HCT116 (cell line): ENCODE data around the gene ATXN1. TPM values are rescaled to one million over a fixed set of nuclear protein-coding genes. Genes with fewer than 3 reads are reported as not detected.

Source experiments
- ATAC-seq: fragments of 200-7000 bp; cut with Tn5 transposase; 2 replicates; pipeline ENCODE4 v1.9.1; 2020; ENCODE audit warnings: mild to moderate bottlenecking, moderate library complexity
- BruUV-seq: library from RNA; stranded (reverse); fragments of 400-500 nt; replicated peaks from 2 replicates; lab custom pipeline; 2021; lab: Mats Ljungman, UMichigan
- CTCF ChIA-PET: fragments of 300-600 bp; sonication (Branson Sonifier 250); formaldehyde crosslinking; loops from one replicate; lab custom pipeline; 2021; ENCODE audit warnings: antibody characterized with exemption; lab: Charles Lee
- POLR2A ChIA-PET: fragments of 300-600, 350-600 bp; sonication (Branson Sonifier 250); formaldehyde crosslinking; loops from one replicate; lab custom pipeline; 2021; ENCODE audit warnings: antibody characterized with exemption; lab: Charles Lee
- RAD21 ChIA-PET, 2 experiments: fragments of 300-600 bp; sonication (Branson Sonifier 250); formaldehyde crosslinking; loops; one replicate each; lab custom pipeline; 2023; ENCODE audit warnings: low total read pairs in 2 of 2; ENCODE audit not compliant: uncharacterized antibody in 2 of 2, unreplicated experiment in 2 of 2, low non-redundant PET in 1 of 2; lab: Charles Lee
- DNase-seq: peaks from one replicate; pipeline ENCODE4 v3.0.0-alpha.2; 2010; ENCODE audit warnings: low read depth, low spot score
- H2AFZ ChIP-seq: fragments of 200-600 bp; shearing (Covaris generic), sonication (generic); 2 replicates; pipeline ENCODE4 v1.6.1; 2017; ENCODE audit warnings: low read depth, mixed run types, mixed read lengths, antibody characterized with exemption, low read length; ENCODE audit not compliant: poor library complexity, severe bottlenecking
- H3K27ac ChIP-seq: 2 replicates; pipeline ENCODE4 v1.5.1; 2012; ENCODE audit warnings: low read depth, low read length
- H3K27me3 ChIP-seq: fragments of 200-600 bp; sonication (generic); 2 replicates; pipeline ENCODE4 v1.6.1; 2016; ENCODE audit warnings: mixed run types, low read length, mixed read lengths; ENCODE audit not compliant: insufficient read depth
- H3K36me3 ChIP-seq, 2 experiments: fragments of 200-500 bp in 1 of 2; fragments of 200-600 bp in 1 of 2; sonication (Bioruptor generic) in 1 of 2; sonication (generic) in 1 of 2; 2 replicates each; pipeline versions ENCODE4 v1.5.1 to v1.6.1; 2014 to 2016; ENCODE audit warnings: low read length in 2 of 2, inconsistent platforms in 1 of 2, mixed read lengths in 1 of 2, mixed run types in 1 of 2; ENCODE audit not compliant: insufficient read depth in 2 of 2, control insufficient read depth in 1 of 2
- H3K4me1 ChIP-seq, 2 experiments: fragments of 200-600 bp in 1 of 2; sonication (generic) in 1 of 2; 2 replicates each; pipeline versions ENCODE4 v1.5.1 to v1.6.1; 2012 to 2017; ENCODE audit warnings: low read length in 2 of 2, inconsistent platforms in 1 of 2, mild to moderate bottlenecking in 1 of 2, mixed read lengths in 1 of 2, mixed run types in 1 of 2, moderate library complexity in 1 of 2; ENCODE audit not compliant: insufficient read depth in 2 of 2, control insufficient read depth in 1 of 2
- H3K4me2 ChIP-seq: fragments of 200-600 bp; sonication (generic); 2 replicates; pipeline ENCODE4 v1.6.1; 2017; ENCODE audit warnings: mixed run types, low read length, mixed read lengths
- H3K4me3 ChIP-seq, 2 experiments: fragments of 200-600 bp in 1 of 2; sonication (generic) in 1 of 2; replicated peaks in 1 of 2; 2 replicates each; pipeline ENCODE4 v1.5.1; 2011 to 2016; ENCODE audit warnings: low read length in 2 of 2, control low read depth in 1 of 2, low read depth in 1 of 2, mild to moderate bottlenecking in 1 of 2, mixed read lengths in 1 of 2, mixed run types in 1 of 2
- H3K79me2 ChIP-seq: fragments of 200-600 bp; sonication (generic); 2 replicates; pipeline ENCODE4 v1.6.1; 2017; ENCODE audit warnings: mild to moderate bottlenecking, mixed run types, low read length, moderate library complexity, mixed read lengths; ENCODE audit not compliant: insufficient read depth
- H3K9ac ChIP-seq: fragments of 200-600 bp; sonication (generic); 2 replicates; pipeline ENCODE4 v1.6.1; 2016; ENCODE audit warnings: low read length, mixed read lengths
- H3K9me2 ChIP-seq: fragments of 200-600 bp; sonication (generic), shearing (Covaris generic); 2 replicates; pipeline ENCODE4 v1.6.1; 2017; ENCODE audit warnings: mixed run types, mild to moderate bottlenecking, moderate library complexity; ENCODE audit not compliant: insufficient read depth
- H3K9me3 ChIP-seq, 2 experiments: fragments of 200-500 bp in 1 of 2; fragments of 200-600 bp in 1 of 2; sonication (Bioruptor generic) in 1 of 2; sonication (generic) in 1 of 2; 2 replicates each; pipeline ENCODE4 v1.6.1; 2014 to 2017; ENCODE audit warnings: low read length in 2 of 2, mixed read lengths in 2 of 2, inconsistent platforms in 1 of 2, low read depth in 1 of 2, mild to moderate bottlenecking in 1 of 2, mixed run types in 1 of 2, moderate library complexity in 1 of 2; ENCODE audit not compliant: control insufficient read depth in 1 of 2, insufficient read depth in 1 of 2
- H4K20me1 ChIP-seq: fragments of 200-600 bp; sonication (generic), shearing (Covaris generic); 2 replicates; pipeline ENCODE4 v1.6.1; 2017; ENCODE audit warnings: mixed run types, mild to moderate bottlenecking, moderate library complexity; ENCODE audit not compliant: insufficient read depth
- CBX3 ChIP-seq: IDR thresholded peaks from 2 replicates; pipeline ENCODE4 v1.6.1; 2012; ENCODE audit warnings: low read depth
- CEBPB ChIP-seq: IDR thresholded peaks from 2 replicates; pipeline ENCODE4 v1.6.1; 2012; ENCODE audit warnings: low read depth
- EGR1 ChIP-seq: IDR thresholded peaks from 2 replicates; pipeline ENCODE4 v1.6.1; 2012; ENCODE audit warnings: low read depth
- ELF1 ChIP-seq: IDR thresholded peaks from 2 replicates; pipeline ENCODE4 v1.6.1; 2012; ENCODE audit warnings: low read depth, borderline replicate concordance
- EZH2 ChIP-seq: fragments of 200-600 bp; sonication (generic); IDR thresholded peaks from 2 replicates; pipeline ENCODE4 v1.6.1; 2017; ENCODE audit warnings: antibody characterized with exemption, mixed run types
- POLR2A ChIP-seq: IDR thresholded peaks from 2 replicates; pipeline ENCODE4 v1.7.0; 2011; ENCODE audit warnings: borderline replicate concordance; ENCODE audit not compliant: insufficient read depth, insufficient read length; ENCODE audit errors: extremely low read depth
- SIN3A ChIP-seq: IDR thresholded peaks from 2 replicates; pipeline ENCODE4 v1.6.1; 2012; ENCODE audit warnings: low read depth
- SP1 ChIP-seq: IDR thresholded peaks from 2 replicates; pipeline ENCODE4 v1.6.1; 2012; ENCODE audit warnings: low read depth
- SRF ChIP-seq: IDR thresholded peaks from 2 replicates; pipeline ENCODE4 v1.6.1; 2012; ENCODE audit warnings: low read depth
- YY1 ChIP-seq: IDR thresholded peaks from 2 replicates; pipeline ENCODE4 v1.6.1; 2011; ENCODE audit warnings: low read length, low read depth, moderate library complexity, mild to moderate bottlenecking; ENCODE audit not compliant: insufficient replicate concordance; ENCODE audit errors: extremely low read depth
- ZFX ChIP-seq: fragments of 450-650 bp; IDR thresholded peaks from 2 replicates; pipeline ENCODE4 v1.6.1; 2017
- ZNF274 ChIP-seq: fragments of 200-500 bp; sonication (Bioruptor generic); IDR thresholded peaks from 2 replicates; pipeline ENCODE4 v1.6.1; 2014; ENCODE audit warnings: mild to moderate bottlenecking, low read depth, low read length, inconsistent platforms
- intact Hi-C: fragments of 100-400 bp; cut with micrococcal nuclease; formaldehyde crosslinking; loops from 2 replicates; pipeline ENCODE4 v1.10.0; 2022
- total RNA-seq: library from RNA; stranded (reverse); gene quantifications from one replicate; pipeline ENCODE4 v1.2.1, GENCODE V29; 2021; ENCODE audit not compliant: unreplicated experiment
- TF ChIP-seq, protein P1 (sequence below): IDR thresholded peaks from 2 replicates; pipeline ENCODE4 v1.6.1; 2012
- TF ChIP-seq, protein P2 (sequence below): IDR thresholded peaks from 2 replicates; pipeline ENCODE4 v1.6.1; 2012; ENCODE audit warnings: low read depth
- TF ChIP-seq, protein P3 (sequence below), 3 experiments: fragments of 200-600 bp in 1 of 3; sonication (generic) in 1 of 3; IDR thresholded peaks in 2 of 3; conservative IDR thresholded peaks in 1 of 3; 2 replicates each; pipeline ENCODE4 v1.5.1; 2012 to 2017; ENCODE audit warnings: low read depth in 2 of 3, low read length in 2 of 3, antibody characterized with exemption in 1 of 3, borderline replicate concordance in 1 of 3, control low read depth in 1 of 3, mild to moderate bottlenecking in 1 of 3, mixed read lengths in 1 of 3, mixed run types in 1 of 3, moderate library complexity in 1 of 3; ENCODE audit not compliant: insufficient read depth in 1 of 3
- TF ChIP-seq, protein P4 (sequence below): IDR thresholded peaks from 2 replicates; pipeline ENCODE4 v1.6.1; 2012

ATXN1 gene
- total RNA-seq, 1 experiment from 2014 or later: 21.0 TPM

DNA sequence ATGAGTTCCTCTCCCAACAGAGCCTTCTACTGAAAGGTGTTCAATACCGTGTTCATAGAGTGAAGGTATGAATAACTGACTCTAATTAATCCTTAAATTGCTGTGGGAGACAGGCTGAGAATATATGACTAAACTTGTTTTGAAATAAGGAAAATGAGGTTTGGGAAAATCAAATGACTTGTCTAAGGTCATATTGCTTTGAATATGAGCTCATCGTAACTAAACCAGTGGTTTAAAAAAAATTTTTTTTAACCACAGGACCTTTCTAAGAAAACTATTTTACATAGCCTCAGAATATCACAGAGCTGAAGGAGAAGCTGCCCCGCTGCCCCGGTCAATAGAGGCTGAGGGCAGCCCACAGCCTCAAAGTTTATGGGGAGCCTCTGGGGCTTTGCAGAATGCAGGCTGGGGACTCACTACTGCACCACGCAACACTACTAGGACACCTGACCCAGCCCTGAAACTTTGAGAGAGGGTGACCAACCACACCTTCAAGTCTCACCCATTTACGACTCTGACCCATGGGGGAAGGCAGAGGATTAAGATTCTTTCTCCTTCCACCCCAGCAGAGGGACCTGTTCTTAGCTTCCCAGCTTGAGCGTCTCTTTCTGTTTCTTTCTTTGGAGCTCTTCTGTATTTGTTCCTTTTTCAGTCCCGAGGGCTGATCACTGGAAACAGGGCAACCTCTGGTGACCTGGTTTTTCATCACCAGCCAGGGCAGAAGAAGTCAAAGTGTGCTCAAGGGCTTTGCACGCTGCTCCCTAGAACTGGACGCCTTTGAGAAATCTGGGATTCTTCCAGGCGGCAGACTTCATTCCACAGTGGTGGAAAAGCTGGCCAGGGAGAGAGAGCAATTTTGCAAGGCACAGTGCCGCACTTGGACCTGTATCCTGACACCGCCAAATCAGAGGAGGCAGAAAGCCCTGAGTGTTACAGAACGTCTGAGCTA is 220.2 kb downstream of the ATXN1 start:
- no peaks in the 10 kb centered on the region for H3K9me2 ChIP-seq
- no peak overlapping the region for H3K4me2 ChIP-seq
- intact Hi-C loops: no loop called here
- BruUV-seq: no TSS peak
- no peak for DNase-seq
- ChIA-PET CTCF (interaction anchor here (1.0 kb wide), 1 partner anchor 29 kb away, joined by 4 read pairs; no protein-coding TSS in a partner anchor), RAD21 (no interaction called here), POLR2A (no interaction called here)
- peak; percentile 18; the same call in 1 of the 2 replicates for ATAC-seq
- no peak overlapping the region for H3K4me3 ChIP-seq
- H3K36me3 ChIP-seq: no peaks in the 10 kb centered on the region
- H3K27me3 ChIP-seq: no peaks in the 10 kb centered on the region
- H3K79me2 ChIP-seq: no peaks in the 10 kb centered on the region
- H3K9ac ChIP-seq: no peak overlapping the region
- H3K9me3 ChIP-seq: no peaks in the 10 kb centered on the region
- H2AFZ ChIP-seq: no peak overlapping the region
- TF ChIP-seq CEBPB: no peak
- TF ChIP-seq, protein P1, sequence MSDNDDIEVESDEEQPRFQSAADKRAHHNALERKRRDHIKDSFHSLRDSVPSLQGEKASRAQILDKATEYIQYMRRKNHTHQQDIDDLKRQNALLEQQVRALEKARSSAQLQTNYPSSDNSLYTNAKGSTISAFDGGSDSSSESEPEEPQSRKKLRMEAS: no peak
- TF ChIP-seq ZFX: no peak
- no peak for TF ChIP-seq ZNF274
- no peak for TF ChIP-seq CBX3
- no peak for TF ChIP-seq POLR2A
- no peak for TF ChIP-seq SP1
- TF ChIP-seq, protein P2, sequence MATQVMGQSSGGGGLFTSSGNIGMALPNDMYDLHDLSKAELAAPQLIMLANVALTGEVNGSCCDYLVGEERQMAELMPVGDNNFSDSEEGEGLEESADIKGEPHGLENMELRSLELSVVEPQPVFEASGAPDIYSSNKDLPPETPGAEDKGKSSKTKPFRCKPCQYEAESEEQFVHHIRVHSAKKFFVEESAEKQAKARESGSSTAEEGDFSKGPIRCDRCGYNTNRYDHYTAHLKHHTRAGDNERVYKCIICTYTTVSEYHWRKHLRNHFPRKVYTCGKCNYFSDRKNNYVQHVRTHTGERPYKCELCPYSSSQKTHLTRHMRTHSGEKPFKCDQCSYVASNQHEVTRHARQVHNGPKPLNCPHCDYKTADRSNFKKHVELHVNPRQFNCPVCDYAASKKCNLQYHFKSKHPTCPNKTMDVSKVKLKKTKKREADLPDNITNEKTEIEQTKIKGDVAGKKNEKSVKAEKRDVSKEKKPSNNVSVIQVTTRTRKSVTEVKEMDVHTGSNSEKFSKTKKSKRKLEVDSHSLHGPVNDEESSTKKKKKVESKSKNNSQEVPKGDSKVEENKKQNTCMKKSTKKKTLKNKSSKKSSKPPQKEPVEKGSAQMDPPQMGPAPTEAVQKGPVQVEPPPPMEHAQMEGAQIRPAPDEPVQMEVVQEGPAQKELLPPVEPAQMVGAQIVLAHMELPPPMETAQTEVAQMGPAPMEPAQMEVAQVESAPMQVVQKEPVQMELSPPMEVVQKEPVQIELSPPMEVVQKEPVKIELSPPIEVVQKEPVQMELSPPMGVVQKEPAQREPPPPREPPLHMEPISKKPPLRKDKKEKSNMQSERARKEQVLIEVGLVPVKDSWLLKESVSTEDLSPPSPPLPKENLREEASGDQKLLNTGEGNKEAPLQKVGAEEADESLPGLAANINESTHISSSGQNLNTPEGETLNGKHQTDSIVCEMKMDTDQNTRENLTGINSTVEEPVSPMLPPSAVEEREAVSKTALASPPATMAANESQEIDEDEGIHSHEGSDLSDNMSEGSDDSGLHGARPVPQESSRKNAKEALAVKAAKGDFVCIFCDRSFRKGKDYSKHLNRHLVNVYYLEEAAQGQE: no peak
- TF ChIP-seq YY1: no peak
- TF ChIP-seq EGR1: no peak
- no peak for TF ChIP-seq ELF1
- no peak for TF ChIP-seq SIN3A
- TF ChIP-seq, protein P3, sequence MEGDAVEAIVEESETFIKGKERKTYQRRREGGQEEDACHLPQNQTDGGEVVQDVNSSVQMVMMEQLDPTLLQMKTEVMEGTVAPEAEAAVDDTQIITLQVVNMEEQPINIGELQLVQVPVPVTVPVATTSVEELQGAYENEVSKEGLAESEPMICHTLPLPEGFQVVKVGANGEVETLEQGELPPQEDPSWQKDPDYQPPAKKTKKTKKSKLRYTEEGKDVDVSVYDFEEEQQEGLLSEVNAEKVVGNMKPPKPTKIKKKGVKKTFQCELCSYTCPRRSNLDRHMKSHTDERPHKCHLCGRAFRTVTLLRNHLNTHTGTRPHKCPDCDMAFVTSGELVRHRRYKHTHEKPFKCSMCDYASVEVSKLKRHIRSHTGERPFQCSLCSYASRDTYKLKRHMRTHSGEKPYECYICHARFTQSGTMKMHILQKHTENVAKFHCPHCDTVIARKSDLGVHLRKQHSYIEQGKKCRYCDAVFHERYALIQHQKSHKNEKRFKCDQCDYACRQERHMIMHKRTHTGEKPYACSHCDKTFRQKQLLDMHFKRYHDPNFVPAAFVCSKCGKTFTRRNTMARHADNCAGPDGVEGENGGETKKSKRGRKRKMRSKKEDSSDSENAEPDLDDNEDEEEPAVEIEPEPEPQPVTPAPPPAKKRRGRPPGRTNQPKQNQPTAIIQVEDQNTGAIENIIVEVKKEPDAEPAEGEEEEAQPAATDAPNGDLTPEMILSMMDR (IDR thresholded peaks at IDR 0.05 in 2 of 3, conservative IDR thresholded peaks at IDR 0.05 in 1 of 3; ENCODE audit: borderline replicate concordance in 1 of 3, insufficient read depth in 1 of 3, low read depth in 2 of 3, low read length in 2 of 3): no peak
- TF ChIP-seq EZH2: no peak
- TF ChIP-seq, protein P4, sequence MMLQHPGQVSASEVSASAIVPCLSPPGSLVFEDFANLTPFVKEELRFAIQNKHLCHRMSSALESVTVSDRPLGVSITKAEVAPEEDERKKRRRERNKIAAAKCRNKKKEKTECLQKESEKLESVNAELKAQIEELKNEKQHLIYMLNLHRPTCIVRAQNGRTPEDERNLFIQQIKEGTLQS: no peak
- TF ChIP-seq SRF: no peak
- H3K27ac ChIP-seq: no peak overlapping the region
- no peaks in the 10 kb centered on the region; the same call in 1 of the 2 replicates for H4K20me1 ChIP-seq
- H3K4me1 ChIP-seq: peaks cover 20 to 36% of the 10 kb centered on the region in 2 experiments
